Activated B cell treated with CpG ODN at 0.5 μM for 24 hours (primary cell): ENCODE measurements around the gene PRAMEF17. TPM values are rescaled to one million over a fixed set of nuclear protein-coding genes. Genes with fewer than 3 reads are reported as not detected.
"Not testable (repeated sequence)": the region's sequence is repeated elsewhere in the genome, so short reads cannot be mapped to it uniquely, and the experiment has no call there.

Experiments used
- ATAC-seq: fragments of 200-7000 bp; cut with Tn5 transposase; one replicate; pipeline ENCODE4 v1.10.0; 2021; ENCODE audit warnings: low read depth, mild to moderate bottlenecking, moderate library complexity
- CTCF ChIA-PET: fragments of 350-600 bp; sonication (Branson Sonifier 250); formaldehyde crosslinking; loops from one replicate; lab custom pipeline; 2021; ENCODE audit warnings: antibody characterized with exemption; lab: Charles Lee
- POLR2A ChIA-PET: fragments of 350-600 bp; sonication (Branson Sonifier 250); formaldehyde crosslinking; loops from one replicate; lab custom pipeline; 2021; ENCODE audit warnings: antibody characterized with exemption; lab: Charles Lee
- DNase-seq: peaks from one replicate; pipeline ENCODE4 v3.0.0; 2022
- H3K27ac Mint-ChIP-seq: one replicate; pipeline ENCODE4 v1.8.0; 2020; ENCODE audit warnings: mixed read lengths
- H3K27me3 Mint-ChIP-seq: one replicate; pipeline ENCODE4 v1.8.0; 2021; ENCODE audit warnings: mixed read lengths
- H3K36me3 Mint-ChIP-seq: one replicate; pipeline ENCODE4 v1.8.0; 2021; ENCODE audit warnings: low read depth, mixed read lengths
- H3K4me1 Mint-ChIP-seq: one replicate; pipeline ENCODE4 v1.8.0; 2021; ENCODE audit warnings: mixed read lengths
- H3K4me3 Mint-ChIP-seq: one replicate; pipeline ENCODE4 v1.8.0; 2020; ENCODE audit warnings: mild to moderate bottlenecking, mixed read lengths
- H3K9me3 Mint-ChIP-seq: one replicate; pipeline ENCODE4 v1.8.0; 2020; ENCODE audit warnings: mixed read lengths
- intact Hi-C: fragments of 100-400 bp; cut with micrococcal nuclease; formaldehyde crosslinking; loops from one replicate; pipeline ENCODE4 v1.15.1; 2024
- total RNA-seq: library from RNA; stranded (reverse); gene quantifications from 2 replicates; pipeline ENCODE4 v1.2.3, GENCODE V29; 2022

The PRAMEF17 gene, protein sequence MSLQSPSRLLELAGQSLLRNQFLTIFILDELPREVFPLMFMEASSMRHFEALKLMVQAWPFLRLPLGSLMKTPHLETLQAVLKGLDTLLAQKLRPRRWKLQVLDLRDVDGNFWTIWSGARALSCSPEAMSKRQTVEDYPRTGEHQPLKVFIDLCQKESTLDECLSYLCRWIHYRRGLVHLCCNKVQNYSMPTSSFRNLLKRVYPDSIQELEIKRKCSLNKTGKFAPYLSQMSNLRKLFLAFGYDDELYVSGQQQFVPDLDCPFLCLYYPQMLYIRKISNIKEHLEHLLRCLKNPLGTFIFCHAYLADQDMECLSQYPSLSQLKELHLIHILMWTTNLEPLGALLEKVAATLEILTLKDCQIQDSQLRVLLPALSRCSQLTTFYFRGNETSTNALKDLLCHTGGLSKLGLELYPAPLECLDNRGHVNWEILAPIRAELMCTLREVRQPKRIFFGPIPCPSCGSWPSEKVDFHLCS
- not detected in 2 replicates for total RNA-seq

GRCh38 chr1:13389332-13389731, at the start of gene PRAMEF17:
PRAMEF17 (plus strand) TSS chr1:13389632; CDS start chr1:13389658, 26 bp downstream.
- H3K36me3 Mint-ChIP-seq, H3K4me1 Mint-ChIP-seq, DNase-seq, POLR2A ChIA-PET, H3K27me3 Mint-ChIP-seq, intact Hi-C loops, H3K9me3 Mint-ChIP-seq, ATAC-seq, H3K4me3 Mint-ChIP-seq, H3K27ac Mint-ChIP-seq, CTCF ChIA-PET: not testable (repeated sequence)

GRCh38 chr1:13342496-13342895, 46.9 kb upstream of the PRAMEF17 start:
- H3K9me3 Mint-ChIP-seq, H3K4me3 Mint-ChIP-seq, ATAC-seq, CTCF ChIA-PET, H3K27me3 Mint-ChIP-seq, H3K4me1 Mint-ChIP-seq, H3K36me3 Mint-ChIP-seq, POLR2A ChIA-PET, H3K27ac Mint-ChIP-seq, DNase-seq, intact Hi-C loops: not testable (repeated sequence)

DNA sequence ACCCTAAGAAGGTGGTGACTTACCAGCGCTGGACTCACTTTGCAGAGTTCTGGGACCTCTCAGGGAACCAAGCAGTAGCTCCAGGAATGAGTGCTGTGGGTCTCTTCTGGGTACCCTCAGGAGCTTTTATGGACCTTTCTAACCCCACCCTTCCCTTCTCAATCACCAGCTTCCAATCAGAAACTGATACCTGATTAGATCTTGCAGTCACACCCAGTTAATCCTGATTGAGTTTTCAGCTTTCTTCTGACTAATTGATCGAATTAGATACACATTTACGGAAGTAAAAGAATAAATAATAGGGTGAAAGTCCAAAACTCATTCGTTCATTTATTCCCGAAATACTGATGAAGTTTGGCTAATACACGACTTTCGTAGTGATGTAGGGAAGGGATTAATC, 42.4 kb upstream of the PRAMEF17 start, which contains the start of gene PRAMEF14:
Gene PRAMEF14 (minus strand): TSS at position 101 of the 400 bp plus-strand sequence. CDS start 1,820 bp downstream, outside the sequence.
- H3K27ac Mint-ChIP-seq, H3K36me3 Mint-ChIP-seq, H3K27me3 Mint-ChIP-seq, H3K9me3 Mint-ChIP-seq, POLR2A ChIA-PET, H3K4me3 Mint-ChIP-seq, ATAC-seq, DNase-seq, intact Hi-C loops, H3K4me1 Mint-ChIP-seq, CTCF ChIA-PET: not testable (repeated sequence)

DNA sequence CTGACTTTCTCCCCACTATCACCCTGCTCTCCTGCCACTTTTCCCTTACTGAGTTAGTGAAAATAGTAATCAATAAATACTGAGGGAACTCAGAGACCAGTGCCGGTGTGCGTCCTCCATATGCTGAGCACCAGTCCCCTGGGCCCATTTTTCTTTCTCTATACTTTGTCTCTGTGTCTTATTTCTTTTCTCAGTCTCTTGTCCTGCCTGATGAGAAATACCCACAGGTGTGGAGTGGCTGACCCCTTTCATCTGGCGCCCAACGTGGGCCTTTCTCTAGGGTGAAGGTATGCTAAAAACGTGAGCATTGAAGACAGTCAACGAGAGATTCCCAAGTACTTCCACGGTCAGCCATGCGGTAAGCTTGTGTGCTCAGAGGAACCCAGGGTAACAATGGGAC, 36.0 kb upstream of the PRAMEF17 start:
- CTCF ChIA-PET, H3K9me3 Mint-ChIP-seq, H3K27ac Mint-ChIP-seq, H3K4me1 Mint-ChIP-seq, H3K36me3 Mint-ChIP-seq, H3K27me3 Mint-ChIP-seq, ATAC-seq, DNase-seq, POLR2A ChIA-PET, H3K4me3 Mint-ChIP-seq, intact Hi-C loops: not testable (repeated sequence)

GRCh38 chr1:13354475-13354874, 35.0 kb upstream of the PRAMEF17 start:
- intact Hi-C loops, POLR2A ChIA-PET, H3K36me3 Mint-ChIP-seq, H3K27me3 Mint-ChIP-seq, H3K4me1 Mint-ChIP-seq, CTCF ChIA-PET, H3K27ac Mint-ChIP-seq, H3K9me3 Mint-ChIP-seq, H3K4me3 Mint-ChIP-seq, DNase-seq, ATAC-seq: not testable (repeated sequence)

DNA sequence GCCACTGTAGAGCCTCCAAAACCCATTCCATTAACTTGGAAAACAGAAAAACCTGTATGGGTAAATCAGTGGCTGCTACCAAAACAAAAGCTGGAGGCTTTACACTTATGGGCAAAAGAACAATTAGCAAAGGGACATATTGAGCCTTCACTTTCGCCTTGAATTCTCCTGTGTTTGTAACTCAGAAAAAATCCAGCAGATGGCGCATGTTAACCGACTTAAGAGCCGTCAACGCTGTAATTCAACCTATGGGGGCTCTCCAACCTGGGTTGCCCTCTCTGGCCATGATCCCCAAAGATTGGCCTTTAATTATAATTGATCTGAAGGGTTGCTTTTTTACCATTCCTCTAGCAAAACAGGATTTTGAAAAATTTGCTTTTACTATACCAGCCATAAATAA, 32.7 kb upstream of the PRAMEF17 start:
- H3K4me3 Mint-ChIP-seq, H3K27ac Mint-ChIP-seq, ATAC-seq, intact Hi-C loops, CTCF ChIA-PET, H3K4me1 Mint-ChIP-seq, H3K36me3 Mint-ChIP-seq, DNase-seq, POLR2A ChIA-PET, H3K9me3 Mint-ChIP-seq, H3K27me3 Mint-ChIP-seq: not testable (repeated sequence)

- ATAC-seq, H3K4me3 Mint-ChIP-seq, H3K27me3 Mint-ChIP-seq, H3K4me1 Mint-ChIP-seq, intact Hi-C loops, H3K27ac Mint-ChIP-seq, CTCF ChIA-PET, POLR2A ChIA-PET, DNase-seq, H3K9me3 Mint-ChIP-seq, H3K36me3 Mint-ChIP-seq: not testable (repeated sequence)
These were observed 27.1 kb upstream of the PRAMEF17 start for GRCh38 chr1:13362364-13362763.

GRCh38 chr1:13364928-13365327, 24.5 kb upstream of the PRAMEF17 start:
- H3K27me3 Mint-ChIP-seq, CTCF ChIA-PET, H3K27ac Mint-ChIP-seq, ATAC-seq, H3K36me3 Mint-ChIP-seq, H3K4me3 Mint-ChIP-seq, intact Hi-C loops, DNase-seq, H3K9me3 Mint-ChIP-seq, POLR2A ChIA-PET, H3K4me1 Mint-ChIP-seq: not testable (repeated sequence)

DNA sequence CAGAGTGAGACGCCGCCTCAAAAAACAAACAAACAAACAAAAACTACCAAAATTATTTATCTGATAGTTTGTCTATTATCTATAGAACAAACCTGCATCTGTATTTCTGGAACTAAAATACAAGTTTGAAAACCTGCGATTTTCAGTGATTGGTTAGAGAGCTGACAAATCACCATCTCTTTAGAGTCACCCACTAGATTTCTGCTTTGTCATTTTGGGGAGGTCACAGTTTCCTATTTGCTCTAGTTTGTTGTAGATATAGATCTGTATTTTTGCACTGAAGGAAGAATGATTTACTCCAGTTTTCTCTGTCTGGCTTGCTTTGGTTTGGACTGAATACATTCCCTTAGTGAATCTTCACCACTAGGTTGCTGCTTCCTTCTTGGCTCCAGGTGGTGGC, 22.9 kb upstream of the PRAMEF17 start:
- ATAC-seq, intact Hi-C loops, POLR2A ChIA-PET, DNase-seq, H3K27ac Mint-ChIP-seq, CTCF ChIA-PET, H3K4me3 Mint-ChIP-seq, H3K36me3 Mint-ChIP-seq, H3K27me3 Mint-ChIP-seq, H3K9me3 Mint-ChIP-seq, H3K4me1 Mint-ChIP-seq: not testable (repeated sequence)

DNA sequence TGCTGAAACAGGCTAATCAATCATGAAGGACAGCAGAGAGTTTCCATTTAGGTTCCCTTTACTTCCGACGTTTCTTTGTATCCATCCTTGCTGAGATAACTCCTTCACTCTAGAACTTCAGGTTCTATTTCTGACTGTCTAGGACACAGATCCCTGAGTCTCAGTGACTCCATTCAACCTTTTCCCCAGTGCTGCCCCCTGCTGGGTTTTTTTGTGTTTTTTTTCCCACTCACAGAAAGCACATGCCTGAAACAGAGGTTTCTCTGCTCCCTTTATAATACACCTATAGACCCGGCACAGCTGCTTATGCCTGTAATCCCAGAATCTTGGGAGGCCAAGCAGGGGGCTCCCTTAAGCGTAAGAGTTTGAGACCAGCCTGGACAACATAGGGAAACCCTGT, 20.9 kb upstream of the PRAMEF17 start:
- H3K9me3 Mint-ChIP-seq, H3K27ac Mint-ChIP-seq, POLR2A ChIA-PET, H3K36me3 Mint-ChIP-seq, H3K4me3 Mint-ChIP-seq, ATAC-seq, DNase-seq, H3K27me3 Mint-ChIP-seq, CTCF ChIA-PET, intact Hi-C loops, H3K4me1 Mint-ChIP-seq: not testable (repeated sequence)

DNA sequence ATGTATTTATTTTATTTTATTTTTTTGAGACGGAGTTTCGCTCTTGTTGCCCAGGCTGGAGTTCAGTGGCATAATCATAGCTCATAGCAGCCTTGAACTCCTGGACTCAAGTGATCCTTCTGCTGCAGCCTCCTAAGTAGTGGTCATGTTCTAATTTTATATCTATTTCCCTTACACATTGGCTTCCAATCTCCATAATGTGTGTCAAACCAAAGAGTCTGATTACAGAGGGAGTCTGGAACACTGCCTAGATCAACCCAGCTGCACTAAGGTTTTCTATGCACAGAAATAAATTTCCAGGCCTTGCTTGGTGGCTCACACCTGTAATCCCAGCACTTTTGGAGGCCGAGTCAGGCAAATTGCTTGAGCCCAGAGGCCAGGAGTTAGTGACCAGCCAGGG, 10.4 kb upstream of the PRAMEF17 start:
- intact Hi-C loops, H3K9me3 Mint-ChIP-seq, ATAC-seq, H3K27me3 Mint-ChIP-seq, H3K27ac Mint-ChIP-seq, POLR2A ChIA-PET, H3K4me3 Mint-ChIP-seq, CTCF ChIA-PET, H3K4me1 Mint-ChIP-seq, H3K36me3 Mint-ChIP-seq, DNase-seq: not testable (repeated sequence)

DNA sequence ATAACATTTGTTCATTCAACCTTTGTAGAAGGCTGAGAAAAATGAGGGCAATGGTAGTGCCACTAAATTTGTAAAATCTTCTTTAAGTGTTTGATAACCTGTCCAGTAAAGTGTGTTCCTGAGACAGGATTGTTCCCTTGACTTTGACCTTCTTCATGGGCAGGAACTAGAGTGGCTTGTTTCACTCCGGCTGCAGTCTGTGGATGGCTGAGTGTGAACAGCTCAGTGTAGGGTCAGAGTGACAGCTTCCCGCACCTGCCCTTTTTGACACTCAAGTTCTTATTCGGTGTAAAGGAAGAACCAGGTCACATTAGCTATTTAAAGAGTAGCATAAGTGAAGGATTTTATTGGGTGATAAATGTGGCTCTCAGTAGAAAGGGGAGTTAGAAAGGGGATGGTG, 9.1 kb upstream of the PRAMEF17 start:
- H3K27ac Mint-ChIP-seq, H3K4me1 Mint-ChIP-seq, POLR2A ChIA-PET, intact Hi-C loops, H3K36me3 Mint-ChIP-seq, CTCF ChIA-PET, H3K4me3 Mint-ChIP-seq, H3K27me3 Mint-ChIP-seq, DNase-seq, ATAC-seq, H3K9me3 Mint-ChIP-seq: not testable (repeated sequence)
